MM.1S (cell line): Measurements from ENCODE around the gene SLC25A25.

ENCODE experiments used
- EZH2 ChIP-seq: fragments of 300-600 bp; sonication (generic); optimal IDR thresholded peaks from 2 replicates; pipeline ENCODE3; 2017; ENCODE audit warnings: low read depth, mild to moderate bottlenecking, antibody characterized with exemption, low read length, mixed read lengths
- TF ChIP-seq, protein P1 (sequence below): fragments of 300-600 bp; sonication (generic); IDR thresholded peaks from 2 replicates; pipeline ENCODE4 v1.5.1; 2016; ENCODE audit warnings: antibody characterized with exemption, low read length, mixed read lengths

DNA sequence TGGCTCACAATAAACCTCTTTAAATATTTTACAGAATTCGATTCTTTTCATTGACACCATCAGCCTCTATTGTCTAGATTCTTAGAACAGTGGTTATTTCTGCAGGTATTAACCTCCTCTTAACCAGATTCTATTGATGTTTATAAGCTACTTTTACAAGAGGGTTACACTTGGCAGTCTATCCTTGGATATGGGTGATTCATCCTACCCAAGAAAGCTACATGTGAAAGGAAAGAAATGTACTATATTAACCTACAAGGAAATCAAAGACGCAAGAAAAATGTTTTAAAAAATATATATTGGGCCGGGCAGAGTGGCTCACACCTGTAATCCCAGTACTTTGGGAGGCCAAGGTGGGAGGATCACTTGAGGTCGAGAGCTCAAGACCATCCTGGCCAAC lies 16.7 kb downstream of the SLC25A25 start:
- TF ChIP-seq, protein P1, sequence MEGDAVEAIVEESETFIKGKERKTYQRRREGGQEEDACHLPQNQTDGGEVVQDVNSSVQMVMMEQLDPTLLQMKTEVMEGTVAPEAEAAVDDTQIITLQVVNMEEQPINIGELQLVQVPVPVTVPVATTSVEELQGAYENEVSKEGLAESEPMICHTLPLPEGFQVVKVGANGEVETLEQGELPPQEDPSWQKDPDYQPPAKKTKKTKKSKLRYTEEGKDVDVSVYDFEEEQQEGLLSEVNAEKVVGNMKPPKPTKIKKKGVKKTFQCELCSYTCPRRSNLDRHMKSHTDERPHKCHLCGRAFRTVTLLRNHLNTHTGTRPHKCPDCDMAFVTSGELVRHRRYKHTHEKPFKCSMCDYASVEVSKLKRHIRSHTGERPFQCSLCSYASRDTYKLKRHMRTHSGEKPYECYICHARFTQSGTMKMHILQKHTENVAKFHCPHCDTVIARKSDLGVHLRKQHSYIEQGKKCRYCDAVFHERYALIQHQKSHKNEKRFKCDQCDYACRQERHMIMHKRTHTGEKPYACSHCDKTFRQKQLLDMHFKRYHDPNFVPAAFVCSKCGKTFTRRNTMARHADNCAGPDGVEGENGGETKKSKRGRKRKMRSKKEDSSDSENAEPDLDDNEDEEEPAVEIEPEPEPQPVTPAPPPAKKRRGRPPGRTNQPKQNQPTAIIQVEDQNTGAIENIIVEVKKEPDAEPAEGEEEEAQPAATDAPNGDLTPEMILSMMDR, result no peak
- TF ChIP-seq EZH2, result no peak
